ENCODE results near the gene FAM228B. TPM values are rescaled to one million over a fixed set of nuclear protein-coding genes. Genes with fewer than 3 reads are reported as not detected.

FAM228B gene
- polyA plus RNA-seq, 4 donors = 24.3 to 27.5 (median 26.4) TPM

DNA sequence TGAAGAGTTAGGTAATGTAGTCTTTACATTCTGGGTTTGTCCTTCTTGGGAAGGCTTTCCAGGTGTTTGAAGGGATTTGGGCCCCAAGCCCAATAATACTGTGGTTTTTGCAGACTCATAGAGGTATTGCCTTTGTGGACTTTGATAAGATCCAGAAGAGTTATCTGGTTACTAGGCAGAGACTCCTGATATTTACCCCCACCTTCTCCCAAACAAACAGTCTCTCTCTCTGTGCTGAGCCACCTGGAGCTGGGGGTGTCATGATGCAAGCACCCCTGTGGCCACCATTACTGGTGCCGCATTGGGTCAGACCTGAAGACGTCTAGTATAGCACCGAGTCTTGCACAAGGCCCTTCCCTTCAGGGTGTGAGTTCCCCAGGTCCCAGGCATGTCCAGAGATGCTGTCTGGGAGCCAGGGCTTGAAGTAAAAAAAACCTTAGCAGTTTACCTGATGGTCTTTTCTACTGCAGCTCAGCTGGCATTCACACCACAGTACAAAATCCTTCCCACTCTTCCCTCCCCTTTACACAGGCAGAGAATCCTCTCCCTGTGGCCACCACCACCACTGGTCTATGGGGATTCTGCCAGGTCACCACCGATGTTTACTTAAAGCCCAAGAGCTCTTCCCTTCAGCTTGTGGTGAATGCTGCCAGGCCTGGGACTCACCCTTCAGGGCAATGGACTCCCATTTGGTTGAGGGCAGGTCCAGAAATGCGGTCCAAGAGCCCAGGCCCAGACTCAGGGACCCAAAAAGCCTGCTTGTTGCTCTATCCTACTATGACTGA is 29.3 kb downstream of the FAM228B start:
- DNase-seq (ENCODE audit: low read depth in 4 of 4, low spot score in 2 of 4) = no peak

- DNase-seq (ENCODE audit: low read depth in 4 of 4, low spot score in 2 of 4) = no peak
Observed at GRCh38 chr2:24153478-24153877, 30.2 kb downstream of the FAM228B start.

GRCh38 chr2:24158131-24158530 is 34.9 kb downstream of the FAM228B start:
- no peak for DNase-seq (ENCODE audit: low read depth in 4 of 4, low spot score in 2 of 4)

- no peak for DNase-seq (ENCODE audit: low read depth in 4 of 4, low spot score in 2 of 4)
Observed at GRCh38 chr2:24159708-24160107, 36.4 kb downstream of the FAM228B start.

- no peak for DNase-seq (ENCODE audit: low read depth in 4 of 4, low spot score in 2 of 4)
Observed at GRCh38 chr2:24160761-24161160, 37.5 kb downstream of the FAM228B start.

DNA sequence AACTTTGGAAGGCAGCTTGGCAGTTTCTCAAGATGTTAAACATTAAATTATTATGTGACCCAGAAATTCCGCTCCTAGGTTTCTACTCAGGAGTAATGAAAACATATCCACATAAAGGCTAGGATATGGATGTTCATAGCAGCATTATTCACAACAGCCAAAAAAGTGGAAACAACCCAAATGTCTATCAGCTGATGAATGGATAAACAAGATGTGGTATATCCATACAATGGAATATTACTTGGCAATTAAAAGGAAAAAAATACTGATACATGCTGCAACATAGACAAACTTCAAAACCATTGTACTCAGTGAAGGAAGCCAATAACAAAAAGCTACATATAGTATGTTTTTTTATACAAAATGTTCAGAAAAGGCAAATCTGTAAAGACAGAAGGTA is 39.2 kb downstream of the FAM228B start:
- no peak for DNase-seq (ENCODE audit: low read depth in 4 of 4, low spot score in 2 of 4)

DNA sequence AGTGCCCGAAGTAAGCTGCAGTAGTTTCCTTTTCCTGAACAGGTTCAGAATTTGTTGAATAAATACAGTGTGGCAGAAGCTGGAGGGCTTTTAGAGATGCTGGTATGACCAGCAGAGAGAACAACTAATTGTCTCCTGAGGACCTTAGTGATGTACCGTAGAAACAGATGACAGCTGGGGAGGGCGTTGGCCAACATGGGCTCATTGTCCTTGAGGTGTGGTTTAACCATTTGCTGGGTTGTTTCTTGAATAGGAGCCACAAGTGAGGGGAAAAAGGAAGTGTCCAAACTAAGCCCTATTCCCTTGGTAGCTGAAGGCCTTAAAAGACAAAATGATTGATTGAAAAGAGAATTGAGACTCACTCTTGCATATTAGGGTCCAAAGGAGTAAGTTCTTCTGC is 39.9 kb downstream of the FAM228B start:
- no peak for DNase-seq (ENCODE audit: low read depth in 4 of 4, low spot score in 2 of 4)

DNA sequence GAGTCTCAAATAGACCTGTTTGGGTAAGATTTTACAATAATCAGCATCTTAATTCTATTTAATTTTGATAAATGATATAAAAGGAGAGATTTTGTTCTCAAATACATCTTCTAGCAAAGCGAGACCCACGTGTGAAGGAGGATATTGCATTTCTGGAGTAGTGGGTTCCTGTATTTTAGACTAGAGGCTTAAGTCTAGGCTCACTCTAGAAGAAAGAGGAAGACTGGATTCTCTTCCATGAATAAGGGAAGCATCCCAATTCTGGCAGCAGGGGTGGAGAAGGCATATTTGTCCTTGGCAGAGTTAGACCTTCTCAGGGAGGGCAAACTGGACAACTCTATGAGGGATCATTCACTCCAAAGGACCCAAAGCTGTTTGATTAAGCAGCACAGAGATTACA is 40.3 kb downstream of the FAM228B start:
- no peak for DNase-seq (ENCODE audit: low read depth in 4 of 4, low spot score in 2 of 4)

- no peak for DNase-seq (ENCODE audit: low read depth in 4 of 4, low spot score in 2 of 4)
Observed at GRCh38 chr2:24164416-24164973, 41.2 kb downstream of the FAM228B start.

DNA sequence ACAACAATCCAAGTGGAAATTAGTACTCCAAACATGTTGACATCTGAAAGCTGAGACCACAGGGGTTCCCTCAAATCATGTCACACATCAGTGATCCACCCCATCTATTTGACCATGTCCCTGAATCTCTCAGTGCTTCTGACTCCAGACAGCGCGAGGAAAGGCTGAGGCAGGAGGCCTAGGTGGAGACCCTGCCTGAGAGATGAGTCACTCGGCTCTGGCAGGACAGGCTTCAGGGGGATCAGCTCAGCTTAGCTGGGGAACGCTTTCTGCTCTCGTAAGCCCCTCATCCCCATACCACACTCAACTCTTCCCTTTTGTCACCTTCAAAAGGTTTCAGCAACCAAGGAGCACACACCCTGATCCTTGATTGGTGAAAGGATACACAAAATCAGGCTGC is 45.8 kb downstream of the FAM228B start:
- no peak for DNase-seq (ENCODE audit: low read depth in 4 of 4, low spot score in 2 of 4)

DNA sequence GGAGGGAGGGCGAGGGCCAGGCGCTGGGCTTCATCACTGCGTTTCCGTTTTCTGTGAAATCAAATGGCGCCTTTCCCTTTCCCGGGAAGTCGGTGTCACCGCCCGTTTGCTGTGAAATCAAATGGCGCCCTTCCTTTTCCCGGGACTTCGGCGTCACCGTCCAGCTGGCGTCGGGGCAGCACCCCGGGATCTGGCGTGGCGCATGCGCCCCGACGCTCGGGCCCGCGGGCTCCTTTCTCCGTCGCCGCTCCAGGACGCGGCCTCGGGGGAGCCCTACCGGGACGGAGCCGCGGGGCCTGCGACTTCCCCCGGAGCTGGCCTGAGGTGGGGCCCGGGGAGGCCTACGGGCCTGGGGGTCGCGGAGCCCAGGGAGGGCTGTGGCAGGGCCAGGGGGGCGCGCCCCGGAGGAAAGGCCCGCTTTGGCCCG is 51.6 kb downstream of the FAM228B start, which contains the start of gene FAM228A:
TSS of gene FAM228A (plus strand) at position 203 of the 427 bp plus-strand sequence. CDS start 428 bp downstream, outside the sequence.
- DNase-seq (ENCODE audit: low read depth in 4 of 4, low spot score in 2 of 4) = no peak

GRCh38 chr2:24175631-24176187 is 52.4 kb downstream of the FAM228B start:
- DNase-seq (ENCODE audit: low read depth in 4 of 4, low spot score in 2 of 4) = no peak

DNA sequence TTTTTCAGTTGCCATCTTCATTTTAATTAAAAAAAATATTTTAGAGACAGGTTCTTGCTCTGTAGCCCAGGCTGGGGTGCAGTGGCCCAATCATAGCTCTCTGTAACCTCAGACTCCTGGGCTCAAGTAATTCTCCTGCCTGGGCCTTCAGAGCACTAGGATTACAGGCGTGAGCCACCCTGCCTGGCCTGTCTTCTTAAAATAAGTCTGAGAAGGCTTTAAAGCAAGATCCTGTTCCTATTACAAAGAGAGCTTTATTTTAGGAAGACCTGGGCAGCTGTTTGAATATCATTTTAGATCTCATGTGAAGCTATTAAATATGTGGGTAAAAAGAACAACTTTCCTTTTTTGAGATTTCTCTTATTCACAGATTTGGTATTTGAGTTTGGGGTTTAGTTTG is 53.1 kb downstream of the FAM228B start:
- DNase-seq (ENCODE audit: low read depth in 4 of 4, low spot score in 2 of 4) = no peak

DNA sequence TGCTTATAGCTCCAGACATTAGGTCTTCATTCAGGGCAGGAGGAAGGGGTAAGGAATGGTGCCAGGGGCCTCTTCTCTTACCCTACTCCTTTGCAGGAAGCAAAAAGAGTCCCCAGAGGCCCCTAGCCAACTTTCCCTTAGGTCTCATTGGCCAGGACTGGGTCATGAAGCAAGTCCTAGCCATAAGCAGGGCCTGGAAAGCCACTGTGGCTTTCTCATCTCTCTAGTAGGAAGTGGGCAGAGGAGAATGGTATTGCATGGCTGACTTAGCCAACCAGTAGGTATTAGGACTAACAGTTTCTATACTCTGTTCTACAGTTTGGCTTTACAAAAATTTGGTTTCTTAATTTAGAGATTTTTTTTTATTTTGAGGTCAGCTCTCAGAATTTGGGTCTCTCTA is 56.4 kb downstream of the FAM228B start:
- DNase-seq (ENCODE audit: low read depth in 4 of 4, low spot score in 2 of 4) = no peak

- peak in 2 of 4 donors; percentile 11 to 24 for DNase-seq (ENCODE audit: low read depth in 4 of 4, low spot score in 2 of 4)
Observed at GRCh38 chr2:24181849-24182248, 58.6 kb downstream of the FAM228B start.

DNA sequence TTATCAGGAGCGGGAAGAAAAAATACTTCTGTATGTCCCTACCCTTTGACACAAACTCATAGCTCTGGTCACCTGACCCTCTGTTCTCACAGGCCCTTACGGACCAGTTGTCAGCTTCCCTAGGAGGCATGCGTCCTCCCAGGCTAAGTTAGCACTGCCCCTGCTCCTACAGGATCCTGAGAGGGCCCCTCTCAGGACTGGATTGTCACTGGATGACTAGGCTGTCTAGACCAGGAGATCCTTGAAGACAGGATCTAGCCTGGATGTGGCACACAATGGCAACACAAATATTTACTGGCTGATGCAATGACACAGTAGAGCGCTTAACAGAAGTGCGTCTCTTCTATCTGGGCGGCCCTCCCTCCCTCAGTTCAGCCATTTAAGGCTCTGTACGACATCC is 59.2 kb downstream of the FAM228B start:
- no peak for DNase-seq (ENCODE audit: low read depth in 4 of 4, low spot score in 2 of 4)

DNA sequence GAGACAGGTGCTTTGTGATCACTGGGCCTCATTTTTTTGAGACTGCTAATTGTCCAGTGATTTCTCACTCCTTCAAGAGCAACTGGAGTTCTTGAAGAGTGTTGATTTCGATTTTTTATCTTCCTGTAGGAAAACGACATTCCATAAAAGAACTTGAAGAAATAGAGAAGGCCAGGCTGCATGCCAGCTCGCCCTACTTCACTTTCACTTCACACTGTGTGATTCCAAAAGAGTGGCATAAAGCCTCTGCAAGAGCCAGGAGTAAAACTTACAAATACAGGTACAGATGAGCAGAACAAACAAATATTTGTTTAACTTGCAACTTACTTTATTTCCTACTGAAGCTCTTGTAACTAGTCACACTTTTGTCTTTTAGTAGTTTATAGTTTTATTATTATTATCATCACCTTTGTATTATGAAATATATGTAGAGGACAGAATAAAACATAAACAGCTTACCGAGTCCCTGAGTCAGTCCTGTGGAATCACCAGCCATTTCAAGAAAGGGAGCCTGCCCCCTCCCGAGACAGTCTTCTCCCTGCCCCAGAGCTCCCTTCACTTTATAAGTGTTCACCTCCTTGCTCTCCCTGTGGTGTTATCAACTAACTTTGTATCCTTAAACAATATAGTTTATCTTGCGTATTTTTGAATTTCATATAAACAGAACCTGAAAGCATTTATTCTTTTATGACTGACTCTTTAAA is 60.2 kb downstream of the FAM228B start:
- no peak for DNase-seq (ENCODE audit: low read depth in 4 of 4, low spot score in 2 of 4)

- DNase-seq (ENCODE audit: low read depth in 4 of 4, low spot score in 2 of 4) = no peak
Observed at GRCh38 chr2:24189551-24189950, 66.3 kb downstream of the FAM228B start.

DNA sequence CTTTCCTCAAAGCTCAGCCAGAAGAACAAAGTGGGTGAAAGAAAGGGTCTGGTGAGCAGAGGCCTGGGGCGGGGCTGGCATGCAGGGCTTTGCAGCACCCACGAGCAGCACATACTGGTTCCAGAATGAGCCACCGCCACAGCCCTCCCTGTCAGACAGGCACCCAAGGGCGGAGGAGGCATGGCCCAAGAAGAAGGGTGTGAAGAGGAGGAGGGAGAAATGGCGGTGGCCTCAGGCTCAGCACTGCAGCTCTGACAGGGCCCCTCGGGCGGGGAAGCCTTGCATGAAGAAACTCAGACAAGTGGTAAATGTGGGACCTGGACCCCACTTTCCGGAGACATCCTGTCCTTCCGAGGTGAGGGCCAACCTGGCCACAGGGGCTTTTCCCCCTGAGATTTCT is 67.2 kb downstream of the FAM228B start:
- DNase-seq (ENCODE audit: low read depth in 4 of 4, low spot score in 2 of 4) = no peak

DNA sequence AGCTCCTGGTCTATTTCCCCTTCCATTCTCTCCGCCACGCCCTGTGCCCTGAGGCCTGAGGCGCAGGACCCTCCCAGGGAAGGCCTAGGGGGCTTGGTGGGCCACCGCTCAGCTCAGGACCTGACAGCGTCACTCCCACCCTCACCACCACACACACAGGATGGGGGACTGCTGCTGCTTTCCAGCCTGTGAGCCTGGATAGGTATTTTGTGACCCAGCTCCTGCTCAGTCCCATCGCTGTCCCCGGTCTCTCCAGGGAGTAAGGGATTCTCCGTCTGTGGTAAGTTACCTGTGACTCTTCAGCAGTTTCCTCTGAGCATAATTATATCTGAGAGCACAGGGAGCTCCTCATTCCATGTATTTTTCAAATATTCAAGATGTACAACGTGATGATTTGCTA is 67.9 kb downstream of the FAM228B start:
- no peak for DNase-seq (ENCODE audit: low read depth in 4 of 4, low spot score in 2 of 4)

DNA sequence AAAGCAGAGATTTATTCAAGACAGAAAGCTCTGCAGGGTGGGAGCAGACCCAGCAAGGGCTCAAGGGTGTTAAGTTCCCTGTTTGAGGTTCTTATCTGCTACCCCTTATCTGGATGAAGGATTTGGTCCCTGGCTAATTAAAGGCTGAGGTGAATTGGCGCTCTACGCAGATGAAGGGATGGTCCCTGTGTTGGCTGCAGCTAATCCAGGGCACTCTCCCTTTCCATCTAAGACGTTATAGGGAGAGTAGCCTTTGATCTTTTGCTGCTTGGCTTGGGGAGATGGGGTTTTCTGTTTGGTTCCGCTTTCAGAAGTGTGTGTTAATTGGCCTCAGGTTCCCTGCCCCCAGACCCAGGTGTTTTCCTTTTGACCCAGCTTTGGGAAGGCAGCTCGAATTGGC is 68.6 kb downstream of the FAM228B start:
- DNase-seq (ENCODE audit: low read depth in 4 of 4, low spot score in 2 of 4) = no peak

Data from left renal cortex interstitium (tissue), 4 donors.